NCI-H187 (cell line): ENCODE results near the gene UST.

ENCODE experiments used
- DNase-seq, 2 experiments: peaks; one replicate each; lab custom pipeline; 2025; lab: John Stamatoyannopoulos, UW

Gene UST

DNA sequence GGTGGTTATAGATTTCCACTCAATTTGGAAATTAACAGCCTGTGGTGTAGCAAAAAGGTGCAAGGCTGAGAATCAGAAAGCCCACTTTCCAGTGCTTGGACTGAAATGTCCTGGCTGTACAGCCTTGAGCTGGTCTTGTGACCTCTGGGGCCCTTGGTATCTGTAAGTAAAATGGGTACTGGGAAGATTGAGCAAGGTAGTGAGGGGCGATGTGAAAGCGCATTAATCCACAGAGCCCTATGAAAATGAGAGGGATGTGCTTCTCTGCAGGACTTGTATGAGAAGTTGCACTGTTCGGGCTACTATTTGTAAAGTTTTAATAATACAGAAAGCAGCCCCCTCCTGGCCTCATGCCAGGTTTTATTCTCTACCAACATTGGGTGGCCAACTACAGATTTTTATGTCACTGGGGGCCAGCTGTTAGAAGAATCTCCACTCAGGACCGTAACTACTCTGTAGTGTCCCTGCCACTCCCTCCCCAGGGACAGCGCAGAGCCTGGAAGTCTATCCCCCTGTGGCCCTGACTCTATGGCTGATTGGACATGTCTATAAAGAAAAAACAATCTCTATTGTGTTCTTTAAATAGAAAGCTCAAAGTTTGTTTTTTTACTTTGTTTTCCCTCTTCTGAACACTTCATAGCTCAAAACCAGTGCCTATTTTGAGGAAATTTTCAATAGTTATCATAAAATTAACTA lies 316.0 kb downstream of the UST start:
- no peak for DNase-seq

DNA sequence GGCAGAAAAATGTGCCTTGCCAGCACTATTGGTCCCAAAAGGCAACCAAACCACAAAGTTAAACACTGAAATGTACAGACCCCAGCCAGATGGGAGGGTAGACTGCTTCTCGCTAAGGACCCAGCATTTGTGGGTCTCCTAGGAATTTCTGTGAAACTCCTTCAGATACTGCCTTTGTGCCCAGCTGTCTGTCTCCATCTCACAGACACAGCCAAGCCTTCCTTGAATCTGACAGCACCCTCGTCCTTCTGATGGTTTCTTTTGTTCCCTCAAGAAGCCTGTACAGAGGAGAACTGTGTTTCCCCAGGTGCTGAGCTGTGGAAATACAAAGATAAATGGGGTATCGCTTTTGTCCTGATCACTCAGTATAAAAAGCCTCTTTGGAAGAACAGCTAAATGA lies 316.6 kb downstream of the UST start:
- DNase-seq, result no peak

DNA sequence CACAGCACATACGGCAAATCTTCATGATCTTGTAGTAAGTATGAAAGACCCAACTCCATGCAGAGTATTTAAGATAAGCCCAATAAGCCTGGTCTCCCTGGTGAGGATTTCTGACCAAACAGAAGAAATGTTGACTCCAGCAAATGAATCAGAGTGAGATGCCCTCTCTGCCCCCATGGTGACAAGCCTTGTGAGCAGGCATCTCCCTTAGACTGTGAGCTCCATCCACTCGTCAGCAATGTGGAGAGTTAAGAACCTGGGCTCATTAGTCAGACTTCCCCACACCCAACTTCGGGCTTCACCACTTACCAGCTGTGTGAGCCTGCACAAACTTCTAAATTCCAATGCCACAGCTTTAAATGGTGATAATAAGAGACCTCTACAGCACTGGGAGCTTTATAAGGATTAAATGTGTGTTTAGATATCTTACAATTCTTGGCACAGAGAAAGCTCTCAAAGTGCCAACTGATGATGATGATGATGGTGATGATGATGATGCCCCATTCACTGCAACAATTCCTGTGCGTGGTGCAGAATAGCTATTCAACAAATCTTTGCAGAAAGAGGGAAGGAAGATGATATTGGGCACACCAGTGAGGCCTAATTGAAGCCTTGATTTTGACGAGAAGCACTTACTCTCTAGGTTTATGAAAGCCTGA lies 317.3 kb downstream of the UST start:
- no peak for DNase-seq

DNA sequence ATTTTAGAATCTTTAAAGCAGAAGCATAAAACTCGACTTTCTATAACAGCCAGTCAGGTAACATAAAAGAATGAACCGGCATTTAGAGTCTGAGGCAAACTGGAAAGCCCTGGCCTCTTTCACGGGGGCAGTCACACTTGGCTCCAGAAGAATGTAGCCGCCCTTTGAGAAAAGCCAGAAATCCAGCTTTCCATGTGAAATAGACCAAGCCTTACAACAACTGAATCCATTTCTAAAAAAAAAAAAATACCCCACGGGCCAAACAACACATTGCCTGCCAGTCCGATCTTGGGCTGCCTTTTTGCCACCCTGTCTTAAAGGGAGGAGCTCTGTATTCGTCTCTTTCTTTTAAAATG lies 317.8 kb downstream of the UST start:
- no peak for DNase-seq

DNA sequence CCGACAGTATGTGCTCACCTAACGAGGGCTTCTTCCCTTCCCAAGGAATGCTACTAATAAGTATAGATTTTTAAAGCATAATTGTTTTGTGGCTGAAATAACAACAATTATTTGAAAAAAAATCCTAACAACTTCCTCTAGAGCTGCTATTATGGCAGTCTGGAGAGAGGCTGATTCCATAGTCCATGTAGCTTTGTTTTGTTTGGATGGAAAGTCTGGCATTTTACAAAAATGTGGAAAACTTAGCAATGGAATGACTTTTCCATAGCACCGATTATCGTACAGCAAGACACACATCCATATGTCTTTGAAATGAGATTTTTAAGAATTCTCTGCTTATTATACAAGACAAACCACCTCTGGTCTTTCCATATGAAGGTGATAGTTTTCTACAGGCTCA lies 318.3 kb downstream of the UST start:
- no peak for DNase-seq

DNA sequence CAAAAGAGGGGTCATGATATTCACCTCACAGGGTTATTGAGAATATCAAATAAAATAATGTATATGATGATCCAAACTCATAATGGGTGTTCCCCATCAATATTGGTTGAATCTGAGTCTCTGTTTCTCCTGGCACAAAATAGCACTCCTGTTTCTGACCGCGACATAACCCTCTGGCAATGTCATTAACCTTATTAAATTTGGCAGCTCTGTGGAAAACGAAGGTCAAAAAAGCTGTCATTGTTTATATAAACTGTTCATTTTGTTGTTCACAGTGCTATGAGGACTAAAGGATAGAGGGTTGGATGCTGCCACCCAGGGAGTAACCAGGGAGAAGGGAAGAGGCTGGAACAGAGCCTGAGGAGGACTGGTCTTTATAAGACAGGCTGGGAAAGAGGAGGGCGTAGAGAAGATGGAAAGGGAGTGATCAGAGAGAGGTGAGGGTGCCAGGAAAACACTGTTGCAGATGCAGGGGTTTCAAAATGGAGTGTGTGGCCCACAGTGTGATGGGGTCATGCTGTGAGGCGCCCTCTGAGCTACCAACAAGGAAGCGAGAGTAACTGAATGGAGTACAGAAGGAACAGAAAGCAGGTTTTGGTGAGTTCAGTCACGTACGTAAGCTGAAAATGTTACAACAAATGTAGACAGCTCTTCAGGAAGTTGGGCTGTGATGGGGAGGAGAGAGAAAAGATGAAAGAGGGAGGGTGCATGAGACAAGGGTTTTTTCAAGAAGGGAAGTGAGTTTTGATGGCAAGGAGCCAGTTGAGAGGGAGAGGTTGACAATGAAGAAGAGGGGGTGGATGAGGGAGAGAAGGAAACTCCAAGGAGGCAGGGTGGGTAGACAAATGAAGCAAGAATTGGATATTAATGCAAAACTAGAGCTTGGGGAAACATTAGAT lies 319.1 kb downstream of the UST start:
- DNase-seq, result no peak

DNA sequence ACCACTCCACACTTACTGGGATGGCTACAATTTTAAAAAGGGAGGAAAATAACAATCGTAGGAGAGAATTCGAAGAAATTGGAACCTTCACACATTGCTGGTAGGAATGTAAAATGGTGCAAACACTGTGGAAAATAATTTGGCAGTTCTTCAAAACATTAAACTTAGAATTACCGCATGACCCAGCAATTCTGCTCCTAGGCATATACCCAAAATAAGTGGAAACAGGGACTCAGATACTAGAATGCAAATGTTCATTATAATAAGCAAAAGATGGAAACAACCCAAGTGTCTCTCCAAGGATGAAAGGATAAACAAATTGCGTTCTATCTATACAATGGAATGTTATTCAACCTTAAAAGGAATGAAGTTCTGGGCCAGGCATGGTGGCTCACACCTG lies 325.2 kb downstream of the UST start:
- DNase-seq, result no peak

DNA sequence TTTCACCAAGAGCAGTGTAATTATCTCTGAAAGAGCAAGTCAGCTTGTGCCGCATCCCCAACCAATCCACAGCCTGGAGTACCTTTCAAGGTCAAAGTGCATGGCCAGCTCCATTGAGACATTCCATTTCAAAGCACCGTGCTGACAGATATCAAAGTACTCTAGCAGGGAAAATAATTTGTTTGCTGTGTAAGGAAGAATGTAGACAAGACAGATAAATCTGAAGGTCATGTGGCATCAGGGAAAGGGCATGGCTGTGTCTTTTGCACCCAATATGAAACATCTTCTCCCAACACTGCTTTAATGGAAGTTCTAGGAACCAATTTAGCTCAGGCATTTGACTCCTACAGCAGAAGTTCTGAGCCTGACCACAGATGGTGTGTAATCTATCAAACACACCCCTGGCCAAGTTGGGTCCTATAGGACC lies 328.0 kb downstream of the UST start:
- no peak for DNase-seq

DNA sequence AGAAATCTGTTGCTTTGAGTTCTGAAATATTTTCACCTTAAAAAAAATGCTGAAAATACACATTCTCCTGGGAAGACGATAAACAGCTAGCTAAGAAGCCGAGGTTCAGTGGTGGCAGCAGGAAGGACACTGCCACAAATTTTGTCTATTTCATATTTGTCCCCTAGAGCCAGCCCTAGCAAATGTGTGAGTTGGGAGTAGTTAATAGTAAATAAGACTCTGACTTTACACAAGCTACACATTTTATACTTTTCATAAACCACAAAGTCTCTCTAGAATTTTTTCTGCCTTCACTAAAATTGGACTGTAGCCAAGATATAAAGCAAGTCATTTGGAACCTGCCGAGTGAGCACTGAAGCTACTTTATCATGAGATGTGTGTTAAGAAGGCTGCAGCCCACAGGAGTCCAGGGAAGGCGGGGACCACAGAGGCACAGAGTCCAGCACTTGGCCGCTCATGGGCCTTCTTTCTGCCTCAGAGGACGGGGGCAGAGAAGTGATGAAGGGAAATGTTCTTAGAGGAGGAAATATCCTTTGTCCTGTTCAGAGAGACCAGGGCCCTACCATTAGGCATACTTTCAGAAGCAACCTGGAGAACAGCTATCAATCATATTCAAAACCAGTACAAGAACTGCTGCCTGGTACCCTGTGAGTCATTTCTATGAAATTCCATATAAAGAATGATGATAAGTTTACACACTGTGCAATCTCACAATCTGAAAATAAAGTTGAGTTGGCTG lies 329.0 kb downstream of the UST start:
- no peak for DNase-seq

DNA sequence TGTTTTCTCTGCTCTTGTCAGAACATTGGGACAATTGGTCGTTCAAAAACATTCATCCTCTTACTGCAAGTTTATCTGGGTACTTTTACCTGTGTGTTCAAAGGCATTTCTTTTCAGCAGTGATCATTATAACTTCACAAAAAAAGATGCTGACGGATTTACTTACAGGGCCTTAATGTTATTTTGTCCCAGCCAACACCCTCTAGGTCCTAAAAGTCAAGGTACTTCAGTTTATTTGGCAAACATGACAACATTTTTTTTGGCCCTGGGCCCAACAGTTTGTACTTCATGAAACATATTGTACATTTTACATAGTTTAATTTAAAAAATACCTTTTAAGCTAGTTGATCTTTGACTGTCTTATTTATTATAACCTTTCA lies 329.5 kb downstream of the UST start:
- no peak for DNase-seq

DNA sequence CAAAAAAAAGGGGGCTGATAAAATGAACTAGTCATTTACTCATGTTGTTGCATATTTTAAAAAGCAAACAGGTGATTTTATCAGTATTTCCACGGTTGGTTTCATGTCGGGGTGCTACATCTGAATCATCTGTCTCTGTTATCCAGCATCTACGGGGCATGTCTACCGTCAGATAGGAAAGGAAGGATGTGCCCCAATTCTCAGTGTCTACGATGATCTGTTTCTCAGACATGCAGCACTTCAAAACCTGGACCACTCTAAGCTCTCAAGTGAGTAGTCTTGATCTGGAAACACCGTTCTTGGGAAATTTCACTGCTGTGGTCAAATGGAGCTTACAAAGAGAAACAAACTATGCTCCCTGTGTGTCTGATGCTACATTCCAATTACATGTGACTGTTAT lies 330.4 kb downstream of the UST start:
- DNase-seq, result no peak

DNA sequence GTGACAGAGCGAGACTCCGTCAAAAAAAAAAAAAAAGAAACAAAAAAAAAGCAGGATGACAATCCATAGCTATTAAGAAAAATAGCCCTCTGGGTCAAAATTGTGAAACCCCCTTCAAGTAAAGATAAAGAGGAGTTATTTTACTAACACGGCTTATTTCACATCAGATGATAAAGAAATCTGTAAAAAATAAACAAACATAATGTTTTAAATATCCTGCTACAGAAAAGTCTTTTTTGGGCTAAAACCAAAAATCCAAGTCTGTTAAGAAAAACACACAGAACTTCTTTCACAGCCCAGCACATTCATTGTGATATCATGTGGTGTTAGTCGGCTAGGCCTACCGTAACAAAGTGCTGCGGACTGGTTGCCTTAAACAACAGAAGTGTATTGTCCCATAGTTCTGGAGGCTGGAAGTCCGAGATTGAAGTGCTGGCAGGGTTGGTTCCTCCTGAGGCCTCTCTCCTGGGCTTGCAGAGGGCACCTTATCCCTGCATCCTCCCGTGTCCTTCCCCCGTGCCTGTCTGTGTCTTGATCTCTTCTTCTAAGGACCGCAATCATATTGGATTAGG lies 331.5 kb downstream of the UST start:
- DNase-seq, result no peak

DNA sequence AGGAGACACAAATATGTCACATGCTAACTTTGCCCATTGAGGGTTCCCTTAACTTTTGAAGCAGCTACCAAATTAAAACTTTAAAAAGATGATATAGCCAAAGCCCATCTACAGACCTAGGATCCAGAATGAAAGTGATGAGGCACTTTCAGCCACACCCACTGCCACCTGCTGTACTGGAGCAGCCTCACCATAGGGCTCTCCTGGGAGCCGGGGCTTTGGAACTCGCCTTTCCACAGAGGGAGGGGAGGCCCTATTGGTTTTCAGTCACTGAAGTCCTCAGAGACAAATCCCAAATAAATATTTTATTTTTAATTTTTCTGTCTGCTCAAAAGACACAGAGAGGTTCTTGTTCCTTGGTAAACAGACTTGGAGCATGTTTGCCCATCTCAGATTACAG lies 332.6 kb downstream of the UST start:
- no peak for DNase-seq

DNA sequence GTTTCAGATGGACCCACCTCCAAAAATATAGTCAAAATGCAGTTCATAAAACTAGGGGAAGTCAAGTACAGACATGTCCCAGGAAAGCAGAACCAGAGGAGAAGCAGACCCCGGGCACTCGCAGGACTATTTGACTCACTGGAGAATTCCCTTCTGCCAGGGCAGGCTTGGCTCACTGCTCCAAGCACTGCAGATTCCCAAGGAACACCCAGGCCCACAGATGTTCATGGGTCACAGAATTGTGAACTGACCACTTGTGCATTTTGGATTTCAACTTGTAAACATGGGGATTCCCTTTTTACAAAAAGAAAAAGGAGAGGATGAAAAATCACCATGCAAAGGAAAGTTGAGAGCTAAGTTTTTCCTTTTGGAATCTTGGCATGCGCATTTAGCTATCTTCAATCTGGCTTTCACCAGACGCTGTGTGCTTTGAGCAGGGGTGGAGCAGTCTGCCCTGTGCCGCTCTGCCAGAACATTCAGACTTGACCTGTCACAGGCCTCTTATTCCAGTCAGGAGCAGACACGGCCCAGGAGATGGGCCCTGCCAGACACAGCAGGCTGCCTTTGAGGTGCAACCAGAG lies 333.2 kb downstream of the UST start:
- no peak for DNase-seq

DNA sequence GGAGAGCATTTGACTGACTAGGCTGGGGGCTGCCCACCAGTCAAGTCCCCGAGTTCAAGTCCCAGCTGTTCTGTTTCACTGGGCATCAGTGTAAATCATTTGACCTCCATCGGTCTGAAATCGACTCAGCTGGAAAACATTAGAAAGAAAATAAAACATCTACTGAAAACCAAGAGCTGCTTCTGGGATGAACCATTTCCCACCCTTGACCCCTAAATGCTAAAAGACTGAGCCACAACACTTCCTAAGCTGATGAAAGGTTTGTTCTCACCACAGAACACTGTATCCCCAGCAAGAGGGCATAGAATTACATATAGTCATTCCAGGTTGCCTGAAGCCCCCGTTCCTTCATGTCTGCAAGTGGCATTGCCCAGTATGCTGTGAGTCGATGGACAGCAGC lies 333.7 kb downstream of the UST start:
- DNase-seq, result no peak

DNA sequence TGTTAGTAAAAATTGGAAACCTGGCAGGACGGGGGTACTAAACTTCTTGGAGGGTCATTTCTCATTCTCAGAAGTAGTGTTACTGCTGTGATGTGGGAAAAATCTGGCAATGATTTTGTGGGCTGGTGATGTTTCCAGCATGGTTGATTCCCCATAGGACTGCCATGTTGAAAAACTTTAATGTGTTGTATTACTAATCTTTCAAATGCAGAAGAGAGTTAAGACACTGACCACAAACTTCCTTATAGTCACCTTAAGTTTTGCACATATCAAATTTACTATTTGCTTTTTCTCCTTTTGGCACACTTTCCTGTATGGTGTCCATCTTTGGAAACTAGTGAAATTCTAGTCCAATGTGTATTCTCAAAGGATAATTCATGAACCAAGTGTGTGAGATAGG lies 334.5 kb downstream of the UST start:
- no peak for DNase-seq

DNA sequence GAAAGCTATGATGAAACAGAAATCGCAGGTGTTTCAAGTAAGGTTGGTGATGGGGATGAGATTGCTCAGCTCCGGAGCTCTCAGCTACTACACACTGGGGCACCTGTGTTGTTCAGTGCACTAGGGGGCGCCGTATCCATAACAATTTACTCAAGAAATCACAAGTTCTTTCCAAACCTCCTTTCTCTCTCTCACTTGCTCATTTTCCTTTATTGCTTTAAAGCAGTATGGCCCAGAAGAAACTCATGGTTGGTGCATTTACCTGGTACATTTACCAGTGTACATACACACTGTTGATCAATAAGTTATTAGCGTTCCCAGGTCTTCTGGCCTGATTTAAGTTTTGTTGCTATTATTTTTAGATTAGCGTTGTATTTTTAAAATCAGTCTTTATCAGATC lies 335.5 kb downstream of the UST start:
- peak in 1 of 2 experiments; percentile 23 for DNase-seq

DNA sequence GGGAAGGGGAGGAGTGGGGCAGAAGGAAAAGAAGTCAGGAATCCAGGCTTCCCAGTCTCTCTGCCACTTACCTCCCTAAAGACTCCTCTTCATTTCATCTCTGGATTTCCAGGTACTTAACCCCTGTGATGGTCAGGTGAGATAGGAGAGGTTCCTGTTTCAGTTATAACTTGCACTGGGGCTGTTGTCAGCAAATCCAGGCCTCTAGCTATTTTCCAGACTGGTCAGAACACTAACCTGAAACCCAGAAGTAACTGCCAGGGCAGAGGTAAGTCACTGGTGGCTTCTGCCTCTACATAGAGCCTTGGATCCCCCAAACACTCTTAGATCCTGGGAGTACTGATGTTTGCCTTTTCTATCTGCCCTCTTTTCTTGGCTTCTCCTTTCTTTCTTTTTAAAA lies 337.2 kb downstream of the UST start:
- no peak for DNase-seq

DNA sequence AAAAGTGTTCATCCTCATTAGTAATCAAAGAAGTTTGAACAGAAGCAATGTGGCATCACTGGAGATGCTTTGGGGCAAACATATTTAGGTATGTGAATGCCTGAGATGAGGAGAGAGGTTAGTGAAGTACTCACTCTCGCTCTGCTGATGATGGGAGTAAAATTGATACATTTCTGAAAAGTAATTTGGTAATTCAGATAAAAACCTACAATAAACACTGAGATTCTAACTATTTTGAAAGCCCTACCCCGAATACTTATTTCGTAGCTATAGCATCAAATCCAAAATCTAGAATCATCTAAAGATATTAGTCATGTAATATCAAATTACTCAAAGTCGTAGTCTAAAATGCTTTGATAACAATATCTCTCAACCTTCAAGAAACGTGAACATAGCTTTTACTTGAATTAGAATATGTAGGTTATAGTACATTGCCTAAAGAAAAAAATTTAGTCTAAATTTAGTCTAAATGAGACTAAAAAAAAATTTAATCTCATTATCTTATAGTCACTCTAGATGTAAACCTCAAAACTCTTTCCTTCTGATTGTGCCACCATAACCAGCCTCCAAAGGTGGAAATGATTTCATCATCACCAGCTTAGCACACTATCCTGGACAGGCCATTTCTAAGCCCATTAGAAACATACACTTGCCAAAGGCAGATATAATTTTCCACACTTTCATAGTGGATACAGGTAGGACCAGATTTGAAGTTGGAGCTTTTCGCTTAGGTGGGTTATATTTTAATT lies 338.2 kb downstream of the UST start:
- DNase-seq, result no peak

DNA sequence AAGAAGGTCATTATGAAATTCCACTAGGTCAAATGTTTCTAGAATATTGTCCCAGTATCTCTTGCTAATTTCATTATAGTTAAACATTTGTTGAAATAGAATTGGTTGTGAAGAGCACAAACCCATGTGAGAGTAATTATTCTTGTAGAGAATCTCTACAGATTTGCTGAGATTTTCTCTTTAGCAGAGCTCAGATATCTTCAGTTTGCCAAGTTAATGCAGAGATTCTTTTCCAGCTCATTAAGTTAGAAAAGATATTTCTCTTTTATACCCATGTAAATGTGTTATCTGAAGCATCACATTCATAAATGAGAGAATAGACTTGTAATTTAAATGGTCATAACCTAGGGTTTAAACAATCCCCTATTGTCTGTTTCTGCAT lies 338.7 kb downstream of the UST start:
- no peak for DNase-seq

DNA sequence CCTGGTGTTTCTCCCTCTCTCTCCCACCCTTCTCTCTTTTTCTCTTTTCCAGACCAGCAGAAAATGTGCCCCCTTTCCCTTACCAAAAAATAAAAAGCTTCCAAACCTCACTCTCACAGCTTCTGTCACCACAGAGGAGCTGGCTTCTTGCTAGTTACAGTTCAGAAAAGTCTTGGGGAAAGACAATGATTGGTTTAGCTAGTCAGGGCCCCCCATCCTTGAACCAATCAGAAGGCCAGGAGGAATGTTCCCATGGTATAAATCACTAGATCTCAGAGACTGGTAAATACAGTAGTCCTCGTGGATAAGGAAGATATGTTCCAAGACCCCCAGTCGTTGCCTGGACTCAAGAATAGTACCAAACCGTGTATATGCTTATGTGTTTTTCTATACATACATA lies 339.5 kb downstream of the UST start:
- DNase-seq, result no peak
